Ovary (tissue), 3 donors: ENCODE data around the gene KRT73.

Experiments used
- EP300 ChIP-seq: sonication (generic); formaldehyde crosslinking; IDR thresholded peaks from one replicate; pipeline ENCODE4 v1.6.1; 2017; ENCODE audit warnings: antibody characterized with exemption
- TF ChIP-seq, protein P1 (sequence below), 3 donors: fragments of 450-650 bp in 2 of 3; fragments of 200-600 bp in 1 of 3; IDR thresholded peaks; one replicate each; pipeline versions ENCODE4 v1.5.1 to v1.8.0; 2016 to 2022; ENCODE audit warnings: antibody characterized with exemption in 3 of 3, mild to moderate bottlenecking in 1 of 3
- donor health status: DM: no; HTN: no; CAD: no.

DNA sequence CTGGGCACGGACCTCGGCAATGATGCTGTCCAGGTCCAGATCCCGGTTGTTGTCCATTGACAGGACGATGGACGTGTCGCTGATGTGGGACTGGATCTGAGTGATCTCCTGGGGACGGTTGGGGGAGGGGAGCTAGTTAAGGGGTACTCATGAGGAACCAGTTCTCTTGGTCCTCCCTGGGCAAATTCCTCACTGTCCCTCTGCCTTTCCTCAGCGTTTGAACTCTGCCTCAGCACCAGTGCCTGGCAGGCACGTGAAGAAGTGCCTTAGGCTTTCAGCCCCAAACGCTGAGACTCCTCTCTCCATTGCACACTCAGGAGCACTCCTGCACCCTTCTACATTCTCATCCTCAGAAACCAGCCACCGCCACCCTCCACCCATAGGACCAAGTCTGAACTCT, 26.8 kb downstream of the KRT73 start:
- TF ChIP-seq, protein P1, sequence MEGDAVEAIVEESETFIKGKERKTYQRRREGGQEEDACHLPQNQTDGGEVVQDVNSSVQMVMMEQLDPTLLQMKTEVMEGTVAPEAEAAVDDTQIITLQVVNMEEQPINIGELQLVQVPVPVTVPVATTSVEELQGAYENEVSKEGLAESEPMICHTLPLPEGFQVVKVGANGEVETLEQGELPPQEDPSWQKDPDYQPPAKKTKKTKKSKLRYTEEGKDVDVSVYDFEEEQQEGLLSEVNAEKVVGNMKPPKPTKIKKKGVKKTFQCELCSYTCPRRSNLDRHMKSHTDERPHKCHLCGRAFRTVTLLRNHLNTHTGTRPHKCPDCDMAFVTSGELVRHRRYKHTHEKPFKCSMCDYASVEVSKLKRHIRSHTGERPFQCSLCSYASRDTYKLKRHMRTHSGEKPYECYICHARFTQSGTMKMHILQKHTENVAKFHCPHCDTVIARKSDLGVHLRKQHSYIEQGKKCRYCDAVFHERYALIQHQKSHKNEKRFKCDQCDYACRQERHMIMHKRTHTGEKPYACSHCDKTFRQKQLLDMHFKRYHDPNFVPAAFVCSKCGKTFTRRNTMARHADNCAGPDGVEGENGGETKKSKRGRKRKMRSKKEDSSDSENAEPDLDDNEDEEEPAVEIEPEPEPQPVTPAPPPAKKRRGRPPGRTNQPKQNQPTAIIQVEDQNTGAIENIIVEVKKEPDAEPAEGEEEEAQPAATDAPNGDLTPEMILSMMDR (IDR thresholded peaks at IDR 0.05) = no peak
- no peak for TF ChIP-seq EP300
